NCI-H510A treated with DMSO at 0.1 percent for 48 hours (cell line): Measurements from ENCODE around the gene RPL41.
"Not testable (repeated sequence)": the region's sequence is repeated elsewhere in the genome, so short reads cannot be mapped to it uniquely, and the experiment has no call there.

ENCODE experiments used
- DNase-seq: peaks from one replicate; lab custom pipeline; 2025; lab: John Stamatoyannopoulos, UW

RPL41 gene

DNA sequence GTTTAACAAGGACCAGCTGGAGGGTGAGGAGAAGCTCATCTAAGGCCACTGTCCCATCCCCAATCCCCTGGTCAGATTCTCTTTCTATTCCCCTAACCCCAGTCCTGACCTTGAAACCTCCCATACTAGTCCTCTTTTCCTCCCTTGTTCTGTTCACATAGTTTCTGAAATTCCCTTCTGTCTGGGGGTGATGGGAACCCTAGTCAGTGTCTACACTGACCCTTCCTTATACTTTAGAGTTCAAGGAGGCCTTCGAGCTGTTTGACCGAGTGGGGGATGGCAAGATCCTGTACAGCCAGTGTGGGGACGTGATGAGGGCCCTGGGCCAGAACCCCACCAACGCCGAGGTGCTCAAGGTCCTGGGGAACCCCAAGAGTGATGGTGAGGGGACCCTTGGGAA, 38.4 kb downstream of the RPL41 start:
- DNase-seq: no peak

DNA sequence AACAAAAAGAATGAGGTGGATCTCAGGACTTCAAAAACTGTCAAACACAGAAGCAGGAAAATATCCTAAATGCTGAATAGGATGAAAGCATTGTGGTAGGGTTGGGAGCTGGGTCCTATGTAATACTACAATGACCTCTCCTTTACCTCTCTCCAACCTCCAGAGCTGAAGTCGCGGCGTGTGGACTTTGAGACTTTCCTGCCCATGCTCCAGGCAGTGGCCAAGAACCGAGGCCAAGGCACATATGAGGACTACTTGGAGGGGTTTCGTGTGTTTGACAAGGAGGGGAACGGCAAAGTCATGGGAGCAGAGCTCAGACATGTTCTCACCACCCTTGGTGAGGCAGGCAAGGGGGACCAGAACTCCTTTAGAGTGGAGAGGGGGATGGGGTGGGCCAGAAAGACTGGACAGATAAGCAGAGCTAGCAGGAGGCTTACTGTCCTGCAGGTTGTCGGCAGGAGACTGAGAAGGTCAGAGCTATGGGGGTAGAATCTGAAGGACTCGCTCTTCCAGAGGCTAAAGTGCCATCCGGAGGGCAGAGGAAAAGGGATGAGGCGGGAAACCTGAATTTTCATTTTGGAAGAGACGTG, 38.9 kb downstream of the RPL41 start:
- no peak for DNase-seq

DNA sequence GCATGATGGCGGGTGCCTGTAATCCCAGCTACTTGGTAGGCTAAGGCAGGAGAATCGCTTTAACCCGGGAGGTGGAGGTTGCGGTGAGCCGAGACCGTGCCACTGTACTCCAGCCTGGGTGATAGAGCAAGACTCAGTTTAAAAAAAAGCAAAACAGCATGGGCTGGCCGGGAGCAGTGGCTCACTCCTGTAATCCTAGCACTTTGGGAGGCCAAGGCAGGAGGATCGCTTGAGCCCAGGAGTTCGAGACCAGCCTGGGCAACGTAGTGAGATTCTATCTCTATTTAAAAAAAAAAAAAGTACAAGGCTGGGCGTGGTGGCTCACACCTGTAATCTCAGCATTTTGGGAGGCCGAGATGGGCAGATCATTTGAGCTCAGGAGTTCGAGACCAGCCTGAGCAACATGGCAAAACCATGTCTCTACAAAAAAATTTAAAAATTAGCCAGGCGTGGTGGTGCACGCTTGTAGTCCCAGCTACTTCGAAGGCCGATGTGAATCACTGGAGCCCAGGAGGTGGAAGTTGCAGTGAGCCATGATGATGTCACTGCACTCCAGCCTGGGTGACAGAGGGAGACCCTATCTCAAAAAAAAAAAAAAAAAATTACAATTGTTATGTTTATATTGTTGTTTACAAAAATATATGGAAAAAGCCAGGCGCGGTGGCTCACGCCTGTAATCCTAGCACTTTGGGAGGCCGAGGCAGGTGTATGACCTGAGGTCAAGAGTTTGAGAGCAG, 40.2 kb downstream of the RPL41 start:
- DNase-seq: not testable (repeated sequence)

DNA sequence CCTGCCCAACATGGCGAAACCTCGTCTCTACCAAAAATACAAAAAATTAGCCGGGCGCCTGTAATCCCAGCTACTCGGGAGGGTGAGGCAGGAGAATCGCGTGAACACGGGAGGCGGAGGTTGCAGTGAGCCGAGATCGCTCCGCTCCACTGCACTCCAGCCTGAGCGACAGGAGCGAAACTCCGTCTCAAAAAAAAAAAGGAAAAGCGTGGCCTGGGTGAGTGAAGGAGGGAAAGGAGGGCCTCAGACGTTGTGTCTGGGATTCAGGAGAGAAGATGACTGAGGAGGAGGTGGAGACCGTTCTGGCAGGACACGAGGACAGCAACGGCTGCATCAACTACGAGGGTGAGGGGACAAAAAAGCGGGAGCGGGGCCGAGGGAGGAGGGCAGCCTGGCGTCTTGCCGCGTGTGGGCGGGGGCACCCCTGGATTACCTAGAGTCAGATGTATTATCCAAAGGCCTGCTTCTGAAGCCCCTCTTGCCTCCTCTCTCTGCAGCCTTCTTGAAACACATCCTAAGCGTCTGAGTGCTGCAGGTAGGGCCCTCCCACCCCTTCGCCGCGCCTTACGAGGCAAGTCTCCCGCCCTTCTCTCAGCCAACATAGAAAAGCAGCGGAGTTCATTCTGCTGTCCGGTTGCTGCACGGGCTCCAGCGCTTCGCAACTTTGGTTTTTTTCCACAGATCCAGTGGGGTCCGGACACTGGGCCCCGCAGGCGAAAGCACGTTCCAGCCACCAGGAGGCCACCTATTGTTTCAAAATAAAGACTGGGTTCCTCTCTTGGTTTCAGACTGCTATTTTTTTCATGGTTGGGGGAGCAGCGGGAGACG, 41.0 kb downstream of the RPL41 start:
- peak; percentile 87 for DNase-seq

DNA sequence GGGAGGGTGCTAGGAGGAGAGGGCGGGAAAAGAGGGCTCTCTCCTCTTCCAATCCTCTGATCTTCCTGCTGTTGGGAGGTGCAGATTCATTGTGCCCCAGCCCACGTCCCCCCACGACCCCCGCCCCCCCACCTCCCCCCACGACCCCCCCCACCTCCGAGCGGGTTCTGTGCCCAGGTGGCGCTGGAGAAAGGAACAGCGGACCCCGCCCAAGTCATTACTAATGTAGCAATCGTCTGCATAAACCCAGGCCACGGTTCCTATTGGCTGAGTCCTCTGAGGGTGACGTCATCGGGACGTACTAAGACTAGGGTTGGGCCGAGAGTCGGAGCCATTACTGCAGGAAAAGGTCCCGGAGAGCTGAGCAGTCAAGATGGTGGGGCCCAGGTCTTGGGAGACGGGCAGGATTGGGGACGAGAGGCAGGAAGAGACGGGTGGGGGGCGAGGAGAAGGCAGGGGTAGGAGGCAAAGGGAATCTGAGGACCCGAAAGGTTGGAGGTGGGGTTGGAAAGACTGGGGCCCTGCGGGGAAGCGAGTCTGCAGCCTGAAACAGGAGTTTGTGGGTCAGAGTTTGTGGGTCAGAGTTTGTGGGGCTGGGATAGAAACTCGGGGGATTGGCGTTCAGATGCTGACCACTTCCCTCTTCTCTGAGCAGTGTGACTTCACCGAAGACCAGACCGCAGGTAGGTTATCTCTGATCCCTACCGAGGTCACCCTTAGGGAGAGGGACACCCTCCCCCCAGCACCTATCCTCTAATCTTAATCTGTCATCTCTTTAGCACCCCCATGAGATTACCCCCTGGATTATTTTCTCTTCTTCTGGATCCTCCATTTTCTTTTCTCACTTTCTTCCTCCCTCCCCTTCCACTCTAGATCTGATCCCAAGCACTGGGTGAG, 41.8 kb downstream of the RPL41 start, which contains the start of gene MYL6:
TSS of gene MYL6 (plus strand) at position 331 of the 897 bp plus-strand sequence. CDS start at position 374, 43 bp downstream.
- DNase-seq: peak; percentile 97

DNA sequence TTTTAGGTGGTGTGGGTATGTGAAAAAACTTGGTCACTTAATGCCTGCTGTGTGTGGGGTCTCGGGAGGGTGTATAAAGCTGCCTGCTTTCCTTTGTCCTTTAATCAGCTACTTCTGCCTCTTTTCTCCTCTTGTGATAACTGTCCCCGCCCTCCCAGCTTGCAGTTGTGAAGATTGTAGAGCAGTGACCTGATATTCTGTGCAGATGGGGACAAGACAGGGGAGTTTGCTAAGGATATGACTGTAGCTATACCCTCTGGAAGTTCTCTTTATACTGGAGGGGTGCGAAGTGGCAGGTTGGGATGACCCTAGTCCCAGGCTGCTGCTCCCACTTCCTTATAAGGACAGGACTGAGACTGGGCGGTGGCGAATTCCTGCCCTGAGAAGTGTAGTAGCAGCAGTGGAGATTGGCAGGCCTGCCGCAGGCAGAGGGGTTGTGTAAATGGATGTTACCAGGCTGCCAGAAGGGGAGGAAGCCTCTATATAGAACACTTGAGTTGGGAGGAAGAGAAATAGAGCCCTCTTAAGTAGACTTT, 42.6 kb downstream of the RPL41 start:
- peak; percentile 67 for DNase-seq

DNA sequence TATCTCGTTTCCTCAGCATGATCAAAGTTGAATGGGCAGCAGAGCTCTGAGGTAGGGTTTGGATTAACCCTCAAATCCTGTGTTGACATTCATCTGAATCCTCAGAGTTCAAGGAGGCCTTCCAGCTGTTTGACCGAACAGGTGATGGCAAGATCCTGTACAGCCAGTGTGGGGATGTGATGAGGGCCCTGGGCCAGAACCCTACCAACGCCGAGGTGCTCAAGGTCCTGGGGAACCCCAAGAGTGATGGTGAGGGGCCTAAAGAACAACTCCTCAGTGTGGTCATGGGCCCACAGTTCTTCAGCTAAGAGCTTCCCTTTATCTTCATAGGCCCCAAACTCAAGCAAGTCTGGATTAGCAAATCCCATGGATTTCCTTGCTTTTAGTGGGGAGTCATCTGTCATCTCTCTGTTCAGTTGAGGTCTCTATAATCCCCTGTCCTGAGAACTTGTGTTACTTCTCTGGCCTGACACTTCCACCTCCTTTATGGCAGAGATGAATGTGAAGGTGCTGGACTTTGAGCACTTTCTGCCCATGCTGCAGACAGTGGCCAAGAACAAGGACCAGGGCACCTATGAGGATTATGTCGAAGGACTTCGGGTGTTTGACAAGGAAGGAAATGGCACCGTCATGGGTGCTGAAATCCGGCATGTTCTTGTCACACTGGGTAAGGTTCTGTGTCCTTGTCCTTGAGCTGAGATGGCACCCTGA, 43.2 kb downstream of the RPL41 start:
- DNase-seq: no peak

DNA sequence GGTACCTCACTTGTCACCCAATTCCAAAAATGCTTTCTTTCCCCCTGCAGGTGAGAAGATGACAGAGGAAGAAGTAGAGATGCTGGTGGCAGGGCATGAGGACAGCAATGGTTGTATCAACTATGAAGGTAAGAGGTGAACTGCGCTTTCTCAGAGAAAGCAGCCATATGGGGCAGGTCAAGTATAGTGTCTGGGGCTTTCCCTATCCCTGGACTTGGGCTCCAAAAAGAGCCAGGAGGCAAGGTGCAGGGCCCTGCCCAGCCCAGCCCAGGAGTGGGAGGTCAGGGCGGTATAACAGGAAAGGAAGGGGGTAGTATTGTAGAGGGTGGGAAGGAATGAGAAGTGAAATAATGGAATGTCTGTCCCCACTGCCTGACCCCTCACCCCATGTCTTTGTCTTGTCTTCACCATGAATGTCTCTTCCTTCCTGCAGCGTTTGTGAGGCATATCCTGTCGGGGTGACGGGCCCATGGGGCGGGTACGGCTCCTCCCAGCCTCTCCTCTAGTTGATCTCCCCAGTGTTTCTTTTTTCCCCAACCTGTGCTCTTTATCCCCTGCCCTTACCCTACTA, 43.8 kb downstream of the RPL41 start:
- DNase-seq: no peak

DNA sequence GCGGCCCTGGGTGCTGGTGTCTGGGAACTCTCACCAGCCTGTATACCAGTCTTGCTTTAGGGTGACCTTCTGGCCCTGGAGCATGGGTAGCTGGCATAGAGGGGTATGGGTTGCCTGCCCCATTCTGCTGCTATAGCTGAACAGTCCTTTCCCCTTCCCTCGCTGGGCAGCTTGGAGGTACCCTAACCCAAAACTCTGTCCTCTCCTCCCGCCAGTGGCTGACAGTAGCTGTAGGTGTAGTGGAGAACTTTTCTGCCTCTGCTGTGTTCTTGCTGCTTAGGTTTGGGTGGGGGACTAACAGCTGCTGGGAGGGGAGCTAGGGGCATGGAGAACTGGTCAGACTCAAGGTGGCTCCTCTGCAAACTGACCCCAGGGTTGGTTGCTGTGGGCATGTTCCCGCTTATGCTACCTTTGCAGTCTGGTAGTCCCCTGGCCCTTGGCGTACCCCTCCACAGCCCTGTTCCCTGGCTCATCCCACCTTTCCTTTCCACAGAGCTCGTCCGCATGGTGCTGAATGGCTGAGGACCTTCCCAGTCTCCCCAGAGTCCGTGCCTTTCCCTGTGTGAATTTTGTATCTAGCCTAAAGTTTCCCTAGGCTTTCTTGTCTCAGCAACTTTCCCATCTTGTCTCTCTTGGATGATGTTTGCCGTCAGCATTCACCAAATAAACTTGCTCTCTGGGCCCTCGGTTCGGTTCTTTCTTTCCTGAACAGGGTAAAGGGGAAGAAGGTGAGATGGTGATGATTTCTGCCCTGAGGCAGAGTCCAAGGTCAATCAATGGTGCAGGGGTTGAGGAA, 44.7 kb downstream of the RPL41 start:
- DNase-seq: no peak

DNA sequence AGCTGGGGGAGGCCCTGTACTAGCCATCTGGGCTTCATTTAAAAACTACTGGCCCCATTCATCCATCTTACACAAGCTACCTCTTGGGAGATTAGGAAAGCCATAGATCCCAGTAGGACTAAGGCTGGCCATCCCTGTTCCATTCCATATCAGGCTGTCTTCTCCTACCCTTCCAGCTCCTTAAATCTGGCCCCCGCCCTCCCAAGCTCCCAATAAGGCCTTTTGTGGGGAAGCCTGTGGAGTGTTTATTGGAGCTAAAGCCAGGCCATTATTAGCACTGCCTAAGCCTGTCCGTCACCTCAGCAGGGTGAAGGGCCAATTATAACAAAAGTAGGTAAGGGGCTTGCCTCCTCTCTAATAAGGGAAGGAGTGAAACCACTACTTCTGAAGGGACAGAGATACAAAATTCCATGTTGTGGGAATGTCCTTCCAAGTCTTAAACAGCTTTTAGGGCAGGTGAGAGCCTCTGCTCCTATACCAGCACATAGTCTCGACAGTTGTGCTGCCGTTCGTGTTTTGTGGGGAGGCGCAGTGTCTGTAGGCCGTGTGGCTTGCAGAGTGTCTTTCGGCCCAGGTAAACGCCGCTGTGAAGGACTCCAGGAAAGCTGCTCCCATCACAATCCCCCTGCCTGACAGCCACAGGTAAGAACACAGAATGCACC, 45.4 kb downstream of the RPL41 start:
- DNase-seq: no peak

DNA sequence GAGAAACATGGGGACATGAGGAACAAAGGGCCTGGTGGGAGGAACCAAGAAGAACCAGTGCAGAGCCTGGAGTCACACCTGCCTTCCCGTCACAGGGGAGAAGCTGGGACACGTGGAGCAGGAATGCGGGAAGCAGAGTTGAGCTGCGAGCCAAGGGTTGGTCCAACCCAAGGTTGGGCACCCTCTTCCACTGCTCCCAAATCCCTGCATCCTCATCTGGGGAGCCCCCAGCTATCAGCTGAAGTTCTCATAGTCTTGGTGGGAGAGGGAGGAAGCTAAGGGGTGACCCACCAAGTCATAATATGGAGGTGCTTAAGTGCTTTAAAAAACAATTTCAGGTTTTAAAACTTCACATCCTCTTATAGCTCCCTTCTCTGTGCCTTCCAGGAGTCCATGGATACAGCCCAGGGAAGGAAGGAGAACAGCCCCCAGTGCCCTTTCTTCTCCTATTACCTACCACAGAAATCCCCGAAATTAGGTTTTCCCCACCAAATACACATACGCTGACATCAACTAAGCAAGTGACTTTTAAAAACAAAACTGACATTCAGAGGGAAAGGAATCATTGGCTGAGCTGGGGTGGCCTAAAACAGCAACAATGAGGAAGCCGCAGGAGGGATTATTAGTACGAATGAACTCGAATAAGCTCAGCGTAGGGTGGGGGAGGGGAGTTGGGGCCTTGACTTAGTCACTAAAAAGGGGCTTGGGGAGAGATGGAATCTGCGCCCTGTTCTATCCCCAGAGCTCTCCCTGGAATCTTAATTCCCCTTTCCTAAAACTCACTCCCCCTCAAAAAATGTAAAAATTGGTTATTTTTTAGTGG, 46.2 kb downstream of the RPL41 start:
- DNase-seq: no peak

DNA sequence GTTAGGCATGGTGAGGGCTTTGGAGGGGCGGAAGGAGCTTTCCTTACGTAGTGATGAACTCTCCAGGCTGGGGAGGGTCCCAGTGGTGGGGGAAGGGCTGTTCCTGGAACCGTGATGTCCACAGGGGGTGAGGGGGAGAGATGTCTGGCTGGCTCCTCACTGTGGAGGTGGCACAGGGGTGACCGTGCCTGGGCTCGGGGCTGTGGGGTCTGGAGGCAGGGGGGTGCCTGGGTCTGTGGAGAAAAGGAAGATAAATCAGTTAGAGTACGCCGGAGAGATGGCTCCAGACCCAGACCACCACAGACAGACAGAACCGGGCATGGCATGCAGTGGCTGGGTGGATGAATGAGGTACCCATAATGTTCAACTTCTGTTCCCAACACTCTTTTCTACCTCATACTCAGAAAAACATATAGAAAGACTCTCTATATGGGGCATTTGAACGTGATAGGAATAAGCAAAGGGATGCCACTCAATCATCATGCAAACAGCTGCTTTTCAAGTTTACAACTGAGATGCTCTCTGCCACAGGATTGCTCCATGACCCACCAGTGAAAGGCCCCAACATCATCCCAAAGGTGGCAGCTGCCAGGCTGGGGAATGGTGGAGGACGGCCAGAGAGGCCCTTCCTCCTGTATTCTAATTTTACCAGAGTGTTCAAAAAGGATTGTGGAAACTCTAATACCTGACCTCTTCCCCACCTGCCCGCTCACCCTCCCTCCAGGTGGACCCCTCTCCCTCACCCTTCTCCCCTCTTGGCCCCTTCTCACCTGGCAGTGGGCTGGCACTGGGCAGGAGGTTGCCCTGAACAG, 47.3 kb downstream of the RPL41 start:
- no peak for DNase-seq

DNA sequence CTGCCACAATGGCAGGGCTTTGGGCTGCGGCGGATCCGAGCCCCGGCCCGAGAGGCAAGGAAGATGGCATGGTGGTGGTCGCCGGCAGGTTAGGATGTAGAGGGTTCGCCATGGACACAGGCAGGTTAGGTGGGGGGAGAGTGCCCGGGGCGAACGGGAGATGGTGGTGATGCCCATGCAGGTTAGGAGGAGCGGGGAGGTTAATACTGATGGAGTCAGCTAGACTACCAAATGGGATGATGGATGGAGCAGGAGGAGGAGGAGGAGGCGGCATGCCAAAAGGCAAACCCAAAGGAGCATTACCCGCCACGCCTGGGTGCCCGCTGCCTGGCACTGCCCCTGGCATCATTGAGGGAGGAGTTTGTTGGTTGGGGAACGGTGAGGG, 47.9 kb downstream of the RPL41 start:
- DNase-seq: no peak

DNA sequence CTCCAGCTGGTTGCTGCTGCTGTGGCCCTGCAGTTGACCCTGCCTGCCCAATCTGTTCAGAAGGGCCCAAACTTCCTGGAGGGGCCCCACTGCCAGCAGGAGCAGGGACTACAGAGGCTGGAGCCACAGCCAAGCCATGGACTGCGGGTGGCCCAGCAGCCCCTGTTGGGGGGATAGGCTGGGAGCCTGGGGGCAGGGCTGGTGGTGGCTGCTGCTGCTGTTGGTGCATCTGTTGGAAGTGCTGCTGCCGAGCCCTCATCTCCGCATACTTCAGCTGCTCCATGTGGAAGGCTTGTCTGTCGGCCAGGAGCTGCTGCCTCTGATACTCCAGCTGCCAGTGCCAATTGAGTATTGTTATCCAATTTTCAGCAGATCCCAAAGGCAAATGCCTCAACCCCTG, 48.9 kb downstream of the RPL41 start:
- no peak for DNase-seq
